Fibroblast of skin of left quadriceps (primary cell): ENCODE data around the gene HUWE1.
"Not testable (repeated sequence)": the region's sequence is repeated elsewhere in the genome, so short reads cannot be mapped to it uniquely, and the experiment has no call there.

Experiments used
- DNase-seq, 2 experiments: peaks; one replicate each; pipeline ENCODE4 v3.0.0-alpha.2; 2013; ENCODE audit warnings: low read depth in 2 of 2

HUWE1 gene, protein sequence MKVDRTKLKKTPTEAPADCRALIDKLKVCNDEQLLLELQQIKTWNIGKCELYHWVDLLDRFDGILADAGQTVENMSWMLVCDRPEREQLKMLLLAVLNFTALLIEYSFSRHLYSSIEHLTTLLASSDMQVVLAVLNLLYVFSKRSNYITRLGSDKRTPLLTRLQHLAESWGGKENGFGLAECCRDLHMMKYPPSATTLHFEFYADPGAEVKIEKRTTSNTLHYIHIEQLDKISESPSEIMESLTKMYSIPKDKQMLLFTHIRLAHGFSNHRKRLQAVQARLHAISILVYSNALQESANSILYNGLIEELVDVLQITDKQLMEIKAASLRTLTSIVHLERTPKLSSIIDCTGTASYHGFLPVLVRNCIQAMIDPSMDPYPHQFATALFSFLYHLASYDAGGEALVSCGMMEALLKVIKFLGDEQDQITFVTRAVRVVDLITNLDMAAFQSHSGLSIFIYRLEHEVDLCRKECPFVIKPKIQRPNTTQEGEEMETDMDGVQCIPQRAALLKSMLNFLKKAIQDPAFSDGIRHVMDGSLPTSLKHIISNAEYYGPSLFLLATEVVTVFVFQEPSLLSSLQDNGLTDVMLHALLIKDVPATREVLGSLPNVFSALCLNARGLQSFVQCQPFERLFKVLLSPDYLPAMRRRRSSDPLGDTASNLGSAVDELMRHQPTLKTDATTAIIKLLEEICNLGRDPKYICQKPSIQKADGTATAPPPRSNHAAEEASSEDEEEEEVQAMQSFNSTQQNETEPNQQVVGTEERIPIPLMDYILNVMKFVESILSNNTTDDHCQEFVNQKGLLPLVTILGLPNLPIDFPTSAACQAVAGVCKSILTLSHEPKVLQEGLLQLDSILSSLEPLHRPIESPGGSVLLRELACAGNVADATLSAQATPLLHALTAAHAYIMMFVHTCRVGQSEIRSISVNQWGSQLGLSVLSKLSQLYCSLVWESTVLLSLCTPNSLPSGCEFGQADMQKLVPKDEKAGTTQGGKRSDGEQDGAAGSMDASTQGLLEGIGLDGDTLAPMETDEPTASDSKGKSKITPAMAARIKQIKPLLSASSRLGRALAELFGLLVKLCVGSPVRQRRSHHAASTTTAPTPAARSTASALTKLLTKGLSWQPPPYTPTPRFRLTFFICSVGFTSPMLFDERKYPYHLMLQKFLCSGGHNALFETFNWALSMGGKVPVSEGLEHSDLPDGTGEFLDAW (N-terminal part only)

DNA sequence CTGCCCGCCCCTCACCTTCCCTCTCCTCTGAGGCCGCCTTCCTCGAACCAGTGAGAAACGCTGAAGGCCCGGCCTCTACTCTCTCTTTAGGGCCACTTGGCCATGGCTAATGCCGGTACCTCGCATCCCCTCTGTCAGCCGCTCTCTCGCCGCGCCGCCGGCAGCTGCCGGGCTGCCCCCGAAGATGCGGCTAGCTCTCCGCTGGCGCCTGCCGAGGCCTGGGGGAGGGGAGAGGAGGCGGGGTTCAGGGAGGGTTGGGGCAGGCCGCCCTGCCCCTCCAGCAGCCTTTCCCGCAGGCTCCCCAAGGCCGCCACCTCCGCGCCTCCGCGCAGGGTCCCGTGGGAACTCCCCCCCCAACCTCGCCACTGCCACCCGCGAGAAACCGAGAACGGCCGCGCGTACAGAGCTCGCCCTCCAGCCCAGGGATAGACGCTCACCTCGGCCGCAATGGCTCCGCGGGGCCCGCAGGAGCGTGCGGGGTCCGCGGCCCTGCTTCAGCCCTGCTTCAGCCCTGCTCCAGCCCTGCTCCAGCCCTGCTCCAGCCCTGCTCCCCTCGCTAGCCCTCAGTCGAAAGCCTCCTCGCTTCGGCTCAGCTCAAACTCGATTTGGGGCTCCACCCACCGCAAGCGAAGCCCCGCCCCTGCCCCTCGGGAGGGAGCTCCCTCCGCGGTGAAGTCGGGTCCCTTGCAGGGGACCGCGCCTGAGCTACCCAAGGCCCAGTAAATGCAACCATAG is at the start of gene HUWE1:
HUWE1 (minus strand) TSS at position 569 of the 735 bp plus-strand sequence. CDS start 32,612 bp downstream, outside the sequence.
- DNase-seq, result peak in 1 of 2 experiments; percentile 32

DNA sequence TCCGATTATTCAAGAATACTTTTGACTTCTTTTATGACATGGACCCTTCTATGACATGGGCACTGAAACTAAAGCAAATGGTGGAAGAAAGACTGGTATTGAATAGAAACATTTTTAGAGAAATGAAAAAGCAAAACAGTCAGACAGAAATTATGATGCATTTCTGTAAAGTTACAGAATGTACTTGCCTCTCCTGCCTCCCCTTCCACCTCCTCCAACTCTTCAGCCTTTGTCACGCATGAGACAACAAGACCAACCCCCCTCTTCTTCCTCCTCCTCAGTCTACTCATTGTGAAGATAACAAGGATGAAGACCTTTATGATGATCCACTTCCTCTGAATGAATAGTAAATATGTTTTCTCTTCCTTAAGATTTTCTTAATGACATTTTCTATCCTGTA is 46.3 kb upstream of the HUWE1 start:
- DNase-seq, result no peak

DNA sequence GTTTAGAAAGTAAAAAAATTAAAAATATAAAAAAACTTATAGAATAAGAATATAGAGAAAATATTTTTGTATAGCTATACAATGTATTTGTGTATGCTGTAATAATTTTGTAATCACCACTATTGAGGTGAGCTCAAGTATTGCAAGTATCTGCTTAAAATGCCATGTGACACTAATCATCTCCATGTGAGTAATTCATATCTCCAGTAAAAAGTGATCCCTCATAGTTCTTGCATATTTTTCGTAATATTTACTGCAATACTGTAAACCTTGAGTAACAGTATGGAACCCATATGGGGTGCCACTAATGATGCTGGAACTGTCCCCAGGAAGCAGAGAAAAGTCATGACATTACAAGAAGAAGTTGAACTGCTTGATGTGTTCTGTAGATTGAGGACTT is 43.2 kb upstream of the HUWE1 start:
- no peak for DNase-seq

DNA sequence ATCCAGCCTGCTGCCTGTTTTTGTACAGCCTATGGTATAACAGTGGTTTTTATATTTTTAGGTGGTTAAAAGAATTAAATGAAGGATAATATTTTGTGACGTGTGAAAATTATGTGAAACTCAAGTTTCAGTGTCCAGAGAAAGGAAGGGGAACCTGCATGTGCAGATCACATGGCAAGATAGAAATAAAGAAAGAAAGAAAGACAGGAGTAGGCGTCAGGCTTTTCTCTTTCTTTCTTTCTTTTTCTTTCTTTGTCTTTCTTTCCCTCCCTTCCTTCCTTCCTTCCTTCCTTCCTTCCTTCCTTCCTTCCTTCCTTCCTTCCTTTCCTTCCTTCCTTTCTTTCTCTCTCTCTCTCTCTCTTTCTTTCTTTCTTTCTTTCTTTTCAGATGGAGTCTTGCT is 42.0 kb upstream of the HUWE1 start:
- no peak for DNase-seq

DNA sequence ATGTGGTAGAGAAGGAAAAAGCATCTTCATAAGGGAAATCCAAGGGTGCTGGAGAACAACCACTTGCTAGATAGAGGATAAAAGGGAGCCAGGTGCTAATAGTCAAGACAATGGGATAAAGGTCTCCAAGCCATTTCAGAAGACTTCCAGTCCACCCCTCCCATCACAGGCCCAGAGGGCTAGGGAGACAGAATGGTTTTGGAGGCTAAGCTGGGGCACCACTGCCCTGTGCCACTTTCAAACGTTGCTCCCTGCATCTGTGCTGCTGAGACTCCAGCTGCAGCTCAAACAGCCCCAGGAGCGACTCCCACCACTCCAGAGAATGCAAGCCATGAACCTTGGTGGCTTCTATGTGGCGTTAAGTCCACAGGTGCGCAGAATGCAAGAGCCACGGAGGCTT is 38.4 kb upstream of the HUWE1 start:
- no peak for DNase-seq

DNA sequence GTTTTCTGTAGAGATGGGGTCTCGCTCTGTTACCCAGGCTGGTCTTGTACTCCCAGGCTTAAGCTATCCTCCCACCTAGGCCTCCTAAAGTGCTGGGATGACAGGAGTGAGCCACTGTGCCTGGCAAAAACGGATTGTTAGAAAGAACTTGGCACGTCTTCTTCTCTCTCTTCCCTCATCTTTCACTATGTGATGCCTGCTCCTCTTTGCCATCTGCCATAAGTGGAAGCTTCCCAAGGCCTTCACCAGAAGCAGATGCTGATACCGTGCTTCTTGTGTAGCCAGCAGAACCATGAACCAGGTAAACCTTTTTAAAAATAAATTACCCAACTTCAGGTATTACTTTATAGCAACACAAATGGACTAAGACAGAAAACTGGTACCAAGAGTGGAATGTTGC is 36.9 kb upstream of the HUWE1 start:
- no peak for DNase-seq

DNA sequence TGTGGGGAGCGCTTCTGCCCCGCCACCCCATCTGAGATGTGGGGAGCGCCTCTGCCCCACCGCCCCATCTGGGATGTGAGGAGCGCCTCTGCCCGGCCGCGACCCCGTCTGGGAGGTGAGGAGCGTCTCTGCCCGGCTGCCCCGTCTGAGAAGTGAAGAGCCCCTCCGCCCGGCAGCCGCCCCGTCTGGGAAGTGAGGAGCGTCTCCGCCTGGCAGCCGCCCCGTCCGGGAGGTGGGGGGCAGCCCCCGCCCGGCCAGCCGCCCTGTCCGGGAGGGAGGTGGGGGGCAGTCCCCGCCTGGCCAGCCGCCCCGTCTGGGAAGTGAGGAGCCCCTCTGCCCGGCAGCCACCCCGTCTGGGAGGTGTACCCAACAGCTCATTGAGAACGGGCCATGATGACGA is 35.1 kb upstream of the HUWE1 start:
- DNase-seq, result not testable (repeated sequence)

DNA sequence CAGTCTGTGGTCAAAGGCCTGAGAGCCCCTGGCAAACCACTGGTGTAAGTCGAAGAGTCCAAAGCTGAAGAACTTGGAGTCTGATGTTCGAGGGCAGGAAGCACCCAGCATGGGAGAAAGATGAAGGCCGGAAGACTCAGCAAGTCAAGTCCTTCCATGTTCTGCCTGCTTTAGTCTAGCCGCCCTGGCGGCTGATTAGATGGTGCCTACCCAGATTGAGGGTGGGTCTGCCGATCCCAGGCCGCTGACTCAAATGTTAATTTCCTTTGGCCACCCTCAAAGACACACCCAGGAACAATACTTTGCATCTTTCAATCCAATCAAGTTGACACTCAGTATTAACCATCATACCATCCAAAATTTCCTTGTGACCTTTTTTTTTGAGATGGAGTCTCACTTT is 33.1 kb upstream of the HUWE1 start:
- DNase-seq, result not testable (repeated sequence)

DNA sequence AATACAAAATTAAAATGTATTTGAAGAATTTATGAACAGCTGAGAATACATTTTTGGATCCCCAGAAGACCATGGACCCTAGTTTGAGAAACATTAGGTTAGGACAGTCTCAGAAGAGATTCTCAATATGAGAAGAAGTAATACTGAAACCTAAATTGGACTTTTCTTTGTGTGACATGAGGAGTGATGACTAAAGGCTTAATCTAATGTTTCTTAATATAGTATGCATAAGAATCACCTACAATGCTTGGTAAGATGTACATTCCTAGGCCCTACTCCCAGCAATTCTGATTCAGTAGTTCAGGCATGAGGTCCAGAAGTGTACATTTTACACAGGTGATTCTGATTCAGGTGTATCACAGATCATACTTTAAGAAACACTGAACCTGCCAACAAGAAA is 31.6 kb upstream of the HUWE1 start:
- DNase-seq, result no peak

DNA sequence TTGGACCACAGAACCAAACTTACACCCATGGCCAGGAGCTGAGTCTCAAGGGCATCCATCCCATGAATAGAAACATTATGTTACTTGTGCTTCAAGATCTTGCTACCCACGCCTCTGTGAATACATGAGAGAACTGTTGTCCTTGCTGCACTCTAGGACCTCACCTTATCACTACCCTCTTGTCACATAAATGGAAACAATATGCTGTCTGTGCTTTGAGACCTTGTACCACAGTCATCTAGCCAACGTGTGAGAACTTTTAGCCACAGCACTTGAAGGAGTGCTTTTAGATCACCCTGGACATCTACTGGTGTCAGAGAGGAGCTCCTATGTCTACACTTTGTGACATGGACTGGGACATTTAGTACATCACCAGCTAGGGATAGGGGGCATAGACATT is 30.7 kb upstream of the HUWE1 start:
- DNase-seq, result no peak

DNA sequence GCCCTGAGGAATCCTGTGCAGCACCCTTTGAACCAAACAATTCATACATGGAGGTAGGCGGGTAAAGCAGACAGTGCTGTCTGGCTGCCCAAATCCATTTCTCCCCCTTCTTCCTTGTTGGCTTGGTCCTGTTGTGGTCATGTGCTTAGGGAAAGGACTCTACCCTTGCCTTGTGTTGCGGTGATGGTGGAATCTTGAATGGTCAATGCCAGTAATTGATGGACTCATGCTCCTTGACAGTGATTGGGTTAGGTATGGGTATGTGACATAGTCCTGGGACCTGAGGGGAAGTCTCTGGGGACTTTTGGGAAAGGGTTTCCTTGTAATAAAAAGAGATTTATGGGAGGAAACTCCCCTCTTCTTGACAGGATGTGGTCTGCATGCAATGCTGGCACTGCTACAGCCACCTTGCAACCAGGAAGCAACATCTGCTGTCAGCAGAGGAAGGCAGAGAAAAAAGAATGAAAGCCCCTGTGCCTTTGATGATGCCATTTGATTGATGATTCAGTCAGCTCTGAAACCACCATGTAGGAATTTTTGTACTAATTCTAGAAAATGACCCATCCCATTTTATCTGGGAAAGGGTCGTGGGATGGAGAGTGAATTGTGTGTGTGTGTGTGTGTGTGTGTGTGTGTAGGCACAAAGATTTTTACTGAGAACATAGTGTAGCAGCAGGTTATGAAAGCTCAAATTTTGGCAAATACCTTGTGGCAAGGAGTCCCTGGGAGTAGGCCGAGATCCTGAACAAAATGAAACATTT is 30.0 kb upstream of the HUWE1 start:
- DNase-seq, result no peak

DNA sequence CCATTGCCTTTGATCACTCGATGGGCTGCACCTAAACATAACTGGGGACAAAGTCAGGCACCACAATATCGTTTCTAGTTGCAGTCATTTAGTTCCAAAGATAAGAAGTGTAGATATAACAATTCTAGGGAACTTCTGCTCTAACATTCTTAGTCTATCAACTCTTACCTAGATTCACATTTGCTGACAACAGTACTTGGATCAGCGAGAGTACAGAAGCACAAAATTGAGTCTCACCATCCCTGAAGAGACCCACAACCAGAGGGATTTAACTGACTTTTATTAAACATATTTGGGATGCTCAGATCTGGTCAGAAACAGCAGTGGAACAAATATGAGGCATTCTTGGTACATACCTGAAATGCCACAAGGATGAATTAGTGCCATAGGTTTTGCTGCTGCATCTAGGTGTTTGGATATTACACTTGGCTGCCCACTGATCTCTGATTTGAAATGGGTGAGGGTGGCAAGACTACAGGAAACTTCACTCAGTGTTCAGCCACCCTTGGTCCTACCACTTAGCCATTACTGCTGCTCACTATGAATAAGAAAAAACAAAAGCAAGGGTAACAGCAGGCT is 28.9 kb upstream of the HUWE1 start:
- no peak for DNase-seq

DNA sequence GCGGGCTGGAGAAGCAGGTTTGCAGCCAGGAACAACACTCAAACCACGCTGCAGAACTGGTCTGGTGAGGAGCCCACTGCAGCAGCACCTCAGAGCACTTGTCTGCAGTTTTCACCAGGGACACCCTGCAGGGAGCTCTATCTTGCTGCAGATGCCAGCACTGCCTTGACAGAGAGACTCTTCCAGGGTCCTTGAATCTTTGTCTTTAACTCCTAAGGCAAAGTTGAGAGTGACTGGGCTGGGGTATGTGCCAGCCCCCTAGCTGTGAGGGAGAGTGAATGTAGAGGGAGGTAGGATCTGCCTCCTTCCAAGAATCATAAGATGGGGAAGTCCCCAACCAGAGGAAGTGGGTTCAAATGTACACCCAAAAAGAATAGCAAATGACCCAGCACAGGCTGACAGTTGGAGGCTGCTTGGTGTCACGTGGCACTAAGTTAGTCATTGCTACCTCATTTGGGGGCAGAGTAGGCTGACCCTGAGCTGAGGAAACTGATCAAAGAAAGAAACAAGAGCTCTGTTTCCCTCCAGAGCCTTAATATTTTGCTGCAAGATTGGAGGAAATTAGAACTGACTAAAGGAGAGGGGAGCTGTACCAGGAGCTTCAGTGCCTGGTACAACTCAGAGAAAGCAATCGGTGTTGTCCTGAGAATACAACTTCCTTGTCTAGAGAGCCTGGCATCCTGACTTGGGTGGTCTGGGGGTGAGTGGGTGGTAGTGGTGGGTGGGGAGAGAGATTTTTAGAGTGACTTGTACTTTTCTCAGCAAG is 28.2 kb upstream of the HUWE1 start:
- DNase-seq, result no peak

DNA sequence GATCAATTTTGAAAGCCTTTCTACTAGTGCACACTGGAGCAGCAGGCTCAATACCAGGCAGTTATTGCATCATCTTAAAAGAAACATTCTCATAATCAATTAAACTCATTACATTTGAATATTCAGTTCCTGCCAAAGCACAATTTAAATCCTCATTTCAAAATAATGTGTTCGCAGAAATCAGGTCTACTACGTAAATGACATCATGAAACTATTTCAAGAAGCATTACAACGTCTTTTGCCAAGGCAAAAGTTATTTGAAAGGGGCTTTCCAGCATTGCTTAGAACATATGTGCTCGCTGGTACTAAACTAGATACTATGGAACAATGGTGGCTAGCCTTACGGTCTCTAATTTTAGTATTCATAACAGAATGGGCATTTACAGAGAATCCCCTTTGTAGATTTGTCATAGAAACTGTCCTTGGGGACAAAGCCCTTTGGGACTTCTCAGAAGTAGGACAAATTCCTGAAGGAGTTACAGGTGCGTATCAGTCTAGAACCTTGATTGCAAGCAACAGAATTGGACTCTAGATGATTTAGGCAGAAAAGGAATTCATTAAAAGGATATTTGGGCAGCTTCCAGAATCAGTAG is 27.6 kb upstream of the HUWE1 start:
- no peak for DNase-seq

DNA sequence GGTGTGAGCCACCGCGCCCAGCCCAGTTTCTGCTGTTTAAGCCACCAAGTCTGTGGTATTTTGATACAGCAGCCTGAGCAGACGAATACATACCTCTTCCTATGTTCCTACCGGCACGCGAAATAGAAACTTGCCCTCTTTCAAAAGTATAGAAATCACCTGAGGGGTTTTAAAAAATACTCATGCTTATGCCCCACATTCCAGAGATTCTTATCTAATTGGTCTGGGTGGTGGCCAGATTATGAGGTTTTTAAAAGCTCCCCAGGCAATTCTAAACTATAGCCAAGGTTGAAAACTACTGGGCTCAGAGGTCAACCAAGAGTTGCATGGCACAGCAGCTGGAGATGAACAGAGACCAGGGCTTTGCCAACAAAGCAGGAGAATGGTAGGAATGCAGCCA is 24.9 kb upstream of the HUWE1 start:
- no peak for DNase-seq

DNA sequence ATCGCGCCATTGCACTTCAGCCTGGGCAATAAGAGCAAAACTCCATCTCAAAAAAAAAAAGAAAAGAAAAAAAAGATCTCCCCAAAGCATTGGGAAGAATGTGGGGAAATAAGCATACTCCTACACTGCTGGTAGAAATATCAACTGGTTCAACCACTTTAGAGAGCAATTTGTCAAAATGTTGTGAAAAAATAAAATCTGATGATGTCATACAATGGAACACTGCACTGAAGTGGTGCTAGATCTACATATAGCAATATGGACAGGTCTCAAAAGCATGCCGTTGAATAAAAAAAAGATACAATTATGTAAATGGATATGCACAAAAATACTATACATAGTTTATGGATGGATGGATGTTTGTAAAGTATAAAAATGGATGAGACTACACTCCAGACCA is 18.3 kb upstream of the HUWE1 start:
- no peak for DNase-seq

DNA sequence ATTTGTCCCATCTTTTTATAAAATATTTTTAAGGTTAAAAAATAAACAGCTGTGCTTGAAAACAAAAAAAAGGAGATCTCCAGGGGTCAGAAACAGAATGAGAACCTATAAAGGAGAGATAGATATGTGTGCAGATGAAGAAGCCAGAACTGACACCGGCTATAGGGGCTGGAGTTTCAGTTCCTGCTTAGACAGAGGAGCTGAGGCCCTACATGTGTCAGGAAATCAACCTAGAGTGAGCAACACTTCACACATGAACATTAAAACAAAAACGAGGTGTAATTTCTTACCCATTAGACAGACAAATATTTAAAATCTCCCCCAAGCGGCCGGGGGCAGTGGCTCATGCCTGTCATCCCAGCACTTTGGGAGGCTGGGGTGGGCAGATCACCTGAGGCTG is 17.8 kb upstream of the HUWE1 start:
- DNase-seq, result no peak

DNA sequence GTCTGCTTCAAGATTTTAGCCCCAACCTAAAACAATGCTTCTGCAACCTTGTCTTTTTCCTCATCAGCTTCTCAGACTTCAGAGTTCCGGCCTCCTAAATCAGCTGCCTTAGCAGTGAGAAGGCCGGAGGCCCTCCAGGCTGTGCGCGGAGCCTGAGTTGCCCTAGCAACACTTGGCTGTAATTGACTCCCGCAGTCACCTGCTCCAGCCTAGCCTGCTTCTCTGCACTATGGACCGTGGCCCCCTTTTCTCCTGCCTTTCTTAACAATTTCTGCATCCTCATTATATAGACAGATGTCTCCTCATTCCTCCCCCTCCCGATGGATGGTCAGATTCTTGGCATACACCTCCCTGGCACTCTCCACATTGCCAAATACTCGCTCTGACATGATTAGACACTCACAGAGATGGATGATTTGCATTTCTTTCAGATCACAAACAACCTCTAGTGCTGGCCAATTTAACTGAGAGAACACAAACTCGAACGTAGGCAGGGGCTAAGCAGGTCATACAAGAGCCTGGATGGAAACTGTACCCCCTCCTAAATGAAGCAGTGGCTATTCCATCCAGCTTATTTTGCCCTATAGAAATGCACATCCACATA is 9.5 kb upstream of the HUWE1 start:
- no peak for DNase-seq

DNA sequence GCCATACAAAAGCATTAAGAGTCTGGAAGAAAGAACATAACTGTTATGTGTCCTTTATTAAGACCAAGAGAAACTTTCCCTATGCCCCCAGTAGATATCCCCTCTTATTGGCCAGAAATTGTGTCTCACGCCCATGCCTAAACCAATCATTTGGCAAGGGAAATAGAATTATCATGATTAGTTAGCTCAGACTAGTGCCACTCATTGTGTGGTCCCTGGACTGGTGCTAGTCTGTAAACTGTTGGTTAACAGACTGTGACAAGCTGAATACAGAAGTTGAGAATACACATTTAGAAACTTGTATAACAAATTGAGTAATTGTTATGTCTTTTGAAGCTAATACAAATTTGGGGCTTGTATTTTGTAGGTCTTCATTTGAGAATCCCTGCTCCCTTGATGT is 8.1 kb upstream of the HUWE1 start:
- DNase-seq, result no peak
